ENCODE data around the gene ZBTB3.
"Not testable (repeated sequence)": the region's sequence is repeated elsewhere in the genome, so short reads cannot be mapped to it uniquely, and the experiment has no call there.

ZBTB3 gene

DNA sequence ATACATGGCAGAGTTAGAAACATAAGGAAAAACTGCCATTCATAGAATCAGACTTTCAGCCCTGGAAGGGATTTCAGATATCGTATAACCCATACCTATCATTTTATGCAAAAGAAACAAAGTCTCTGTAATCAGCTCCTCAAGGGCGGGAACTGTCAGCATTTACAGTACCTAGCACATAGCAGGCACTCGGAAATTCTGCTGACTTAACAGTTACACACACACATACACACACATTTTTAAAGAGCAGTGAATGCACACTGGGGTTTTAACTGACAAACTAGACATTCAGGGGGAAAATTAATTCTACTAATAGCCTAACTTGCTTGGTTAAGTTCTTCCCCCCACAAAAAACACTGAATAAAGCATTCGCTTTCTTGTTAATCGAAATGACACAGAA is 37.8 kb downstream of the ZBTB3 start:
- no peak for DNase-seq (ENCODE audit: low read depth)

DNA sequence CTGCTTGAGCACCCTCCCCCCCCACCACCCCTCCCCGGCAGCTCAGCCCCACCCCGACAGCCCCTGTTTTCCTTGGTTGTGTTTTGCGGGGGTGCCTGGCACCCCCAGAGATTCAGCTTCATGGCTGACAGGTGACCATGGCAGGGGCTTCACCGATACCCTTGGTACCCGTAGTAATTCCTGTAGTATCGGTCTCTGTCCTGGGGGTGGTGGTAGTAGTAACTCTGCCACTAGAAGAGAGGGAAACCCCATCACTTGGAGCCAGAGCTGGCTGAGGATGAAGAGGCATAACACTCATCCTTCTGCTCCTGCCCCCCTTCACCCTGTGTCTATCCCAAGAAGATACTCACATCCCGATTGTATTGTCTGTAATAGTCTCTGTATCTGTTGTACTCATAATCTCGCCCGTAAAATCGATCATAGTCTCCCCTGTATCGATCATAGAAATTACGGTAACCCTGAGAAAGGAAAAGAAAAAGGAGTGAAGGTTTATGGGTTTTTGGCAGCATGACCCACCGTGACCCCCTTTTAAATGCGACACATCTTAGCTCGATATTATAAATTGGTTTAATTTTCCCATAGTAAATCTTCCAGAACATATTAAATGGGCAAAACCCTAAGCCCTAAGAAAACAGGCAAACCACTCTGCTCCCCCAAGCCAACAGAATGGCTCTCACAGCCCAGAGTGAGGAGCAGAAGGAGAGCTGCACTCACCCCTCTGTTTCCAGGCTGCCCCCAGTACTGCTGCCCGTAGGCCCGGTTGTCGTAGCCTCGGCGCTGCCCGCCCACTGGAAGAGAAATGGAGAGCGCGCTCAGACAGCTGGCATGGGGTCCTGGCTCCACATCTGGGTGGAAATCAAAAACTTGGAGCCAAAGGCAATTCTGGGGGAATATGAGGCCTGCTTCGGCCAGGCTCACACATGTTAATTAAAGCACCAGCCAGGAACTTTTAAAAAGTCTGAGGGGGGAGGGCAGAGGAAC is 38.5 kb downstream of the ZBTB3 start:
- DNase-seq (ENCODE audit: low read depth), result no peak

DNA sequence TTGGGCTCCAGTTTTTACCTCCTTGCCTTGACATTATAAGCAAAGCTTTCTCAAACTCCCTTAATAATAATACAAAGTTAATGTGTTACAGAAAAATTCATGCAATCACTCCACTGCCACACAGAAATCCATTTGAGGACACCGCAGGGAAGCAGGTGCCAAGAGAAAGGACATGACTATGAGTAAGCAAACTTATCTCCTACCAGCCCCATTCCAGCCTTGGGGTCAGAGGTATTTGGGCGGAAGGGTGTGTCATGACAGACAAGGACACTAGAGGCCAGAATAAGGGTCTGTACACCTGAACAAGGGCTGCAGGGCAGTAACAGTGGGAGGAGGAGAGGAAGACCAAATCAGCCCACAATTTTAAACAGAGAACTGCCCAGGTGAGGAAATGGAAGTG is 40.6 kb downstream of the ZBTB3 start:
- no peak for DNase-seq (ENCODE audit: low read depth)

DNA sequence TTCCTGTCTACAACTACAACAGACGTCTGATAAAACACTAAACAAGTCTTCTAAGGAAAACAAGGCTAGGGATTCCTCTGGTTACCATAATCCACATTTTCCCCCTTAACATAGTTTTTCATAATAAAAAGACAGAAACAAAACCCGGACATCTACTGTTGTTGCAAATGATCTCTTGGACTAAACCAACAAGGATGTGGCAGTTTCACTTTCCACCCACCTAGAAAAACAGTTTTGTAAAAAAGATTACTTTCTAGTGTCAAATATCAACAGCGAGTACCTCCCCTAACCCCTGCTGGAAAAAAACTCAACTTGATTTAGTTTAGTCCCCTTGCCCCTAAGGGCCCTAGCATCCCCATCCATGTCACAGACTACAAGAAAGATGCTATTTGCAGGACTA is 41.1 kb downstream of the ZBTB3 start:
- no peak for DNase-seq (ENCODE audit: low read depth)

DNA sequence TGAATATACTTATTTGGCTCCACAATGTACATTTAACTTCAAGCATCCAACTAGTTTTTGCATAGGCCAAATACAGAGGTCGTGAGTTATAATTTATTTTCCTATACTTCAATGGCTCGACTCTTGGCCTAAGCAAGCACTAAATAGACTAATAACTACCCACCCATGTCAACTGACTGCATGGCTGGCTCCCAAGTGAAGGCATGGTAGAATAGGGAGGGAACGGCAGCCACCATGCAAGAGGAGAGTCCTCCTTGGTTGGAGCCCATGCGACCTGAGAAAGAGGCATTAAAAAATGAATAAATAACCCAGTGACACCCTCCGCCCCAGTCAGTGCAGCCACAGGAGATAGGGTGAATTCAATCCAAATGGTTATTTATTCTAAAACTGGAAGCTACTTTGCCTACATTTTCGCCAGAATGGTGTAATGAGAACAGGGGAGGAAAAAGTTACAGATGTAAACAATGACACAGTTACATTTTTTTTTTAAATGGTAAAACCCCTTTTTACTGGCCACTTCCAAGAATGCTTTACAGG is 41.6 kb downstream of the ZBTB3 start:
- no peak for DNase-seq (ENCODE audit: low read depth)

DNA sequence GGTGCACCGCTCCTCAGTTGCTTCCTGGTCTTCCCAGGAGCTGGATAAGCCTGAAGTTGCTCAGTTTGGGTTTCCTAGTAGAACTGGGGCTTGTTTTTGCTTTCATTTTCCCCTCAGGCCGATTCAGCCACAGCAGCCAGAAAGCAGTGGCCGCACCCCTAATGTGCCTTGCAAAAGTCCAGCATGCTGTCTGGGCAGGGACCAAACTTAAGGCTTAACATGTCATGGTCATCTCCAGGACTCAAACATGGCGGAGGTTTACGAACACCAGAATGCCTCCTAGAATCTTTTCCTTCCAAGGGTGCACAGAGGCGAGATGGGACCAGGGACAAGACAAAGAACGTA is 44.0 kb downstream of the ZBTB3 start:
- DNase-seq (ENCODE audit: low read depth), result no peak

DNA sequence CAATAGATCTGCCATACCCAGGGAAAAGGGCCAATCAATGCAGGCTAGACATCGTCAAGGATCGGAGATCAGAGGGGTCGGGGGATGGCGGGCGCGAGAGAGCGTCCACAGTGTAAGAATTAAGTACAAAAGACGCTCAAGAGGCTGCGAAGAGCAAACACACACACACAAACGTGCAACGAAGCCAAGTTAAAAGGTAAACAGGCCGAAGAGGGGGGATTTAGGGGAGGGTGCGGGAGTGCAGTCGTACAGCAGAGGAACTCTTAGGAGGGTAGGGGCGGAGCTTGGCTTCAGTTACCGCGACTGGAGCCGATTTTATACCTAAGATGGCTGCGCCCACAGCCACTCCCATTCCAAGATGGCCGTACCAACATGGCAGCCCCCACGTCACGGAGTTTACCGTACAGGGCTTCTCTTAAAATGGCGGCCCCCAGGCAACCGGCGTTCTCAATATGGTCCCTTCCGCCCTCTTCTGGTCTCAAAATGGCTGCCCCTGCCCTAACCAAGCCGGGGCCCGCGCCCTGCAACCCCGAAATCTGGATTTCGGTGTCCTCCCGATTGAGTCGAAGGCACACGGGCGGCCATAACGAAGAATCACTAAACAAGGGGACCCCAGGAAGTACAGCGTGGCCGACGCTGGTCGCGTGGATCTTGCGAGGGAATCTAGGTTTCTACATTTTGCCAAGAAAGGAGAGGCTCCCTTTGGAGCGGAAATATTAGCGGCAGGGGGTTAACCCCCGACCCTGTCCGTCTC is 44.5 kb downstream of the ZBTB3 start:
- DNase-seq (ENCODE audit: low read depth), result peak; percentile 94

DNA sequence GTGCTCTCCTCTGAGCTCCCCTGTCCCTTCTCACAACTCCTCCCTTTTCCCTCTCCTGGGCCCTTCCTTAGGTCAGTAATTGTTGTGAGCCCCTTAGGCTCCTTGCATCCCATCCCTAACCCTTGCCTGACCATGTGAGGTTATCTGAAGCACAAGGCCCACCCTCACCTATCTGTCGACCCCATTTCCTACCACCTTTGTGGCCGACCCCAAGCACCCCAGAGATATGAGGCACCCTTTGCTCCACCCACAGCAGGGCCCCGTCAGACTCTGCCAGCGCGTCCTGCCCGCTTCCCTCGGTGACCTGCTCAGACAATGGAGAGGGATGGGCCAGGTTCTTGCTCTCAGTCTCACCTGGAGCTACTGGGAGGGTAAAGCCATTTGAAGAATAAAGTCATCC is 45.2 kb downstream of the ZBTB3 start:
- DNase-seq (ENCODE audit: low read depth), result no peak

DNA sequence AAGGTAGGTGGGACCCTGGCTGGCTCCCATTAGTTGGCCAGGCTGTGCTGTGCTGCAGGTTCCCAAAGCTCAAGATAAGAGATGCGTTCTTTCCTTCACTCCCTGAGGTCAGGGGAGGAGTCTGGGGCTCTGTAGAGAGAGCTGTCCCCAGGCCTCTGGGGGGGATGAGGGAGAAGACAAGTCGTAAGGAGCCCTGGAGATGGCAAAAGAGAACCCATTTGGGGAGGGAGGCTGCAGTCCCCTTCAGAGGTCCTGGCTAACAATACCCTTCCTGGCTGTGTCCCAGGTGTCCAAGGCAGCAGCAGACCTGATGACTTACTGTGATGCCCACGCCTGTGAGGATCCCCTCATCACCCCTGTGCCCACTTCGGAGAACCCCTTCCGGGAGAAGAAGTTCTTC is 45.6 kb downstream of the ZBTB3 start:
- DNase-seq (ENCODE audit: low read depth), result no peak

DNA sequence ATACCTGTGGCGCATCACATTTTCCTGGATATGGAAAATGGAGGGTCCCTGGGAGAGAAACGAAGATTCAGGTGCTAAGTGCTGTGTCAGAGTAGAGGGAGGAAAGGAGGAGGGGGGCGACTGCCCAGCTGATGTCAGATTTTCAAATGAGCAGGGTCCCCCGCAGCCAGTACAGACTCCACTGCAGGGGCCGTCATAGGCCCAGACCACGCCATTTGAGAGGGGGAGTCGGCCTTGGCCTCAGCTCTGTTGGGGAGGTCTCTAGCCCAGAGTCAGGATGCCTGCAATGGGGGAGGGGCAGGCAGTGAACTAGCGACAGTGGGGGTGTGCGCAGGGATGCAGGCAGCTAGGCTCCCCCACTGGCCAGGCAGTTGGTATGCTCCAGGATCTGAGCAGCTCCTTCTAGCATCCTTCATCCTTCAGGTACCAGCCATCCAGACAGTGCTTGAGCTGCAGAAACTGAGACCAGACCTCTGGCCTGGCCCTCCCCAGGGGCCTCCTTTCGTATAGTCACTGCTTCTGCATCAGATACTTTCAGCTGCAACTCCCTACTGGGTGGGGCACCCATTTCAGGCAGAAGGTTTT is 46.6 kb downstream of the ZBTB3 start, which contains the start of the genes BSCL2 and GNG3:
Gene BSCL2 (minus strand): TSS at position 148 of the 585 bp plus-strand sequence. CDS start 229 bp downstream, outside the sequence.
Gene GNG3 (plus strand): TSS at position 400 of the 585 bp plus-strand sequence. CDS start 620 bp downstream, outside the sequence.
- DNase-seq (ENCODE audit: low read depth), result no peak

DNA sequence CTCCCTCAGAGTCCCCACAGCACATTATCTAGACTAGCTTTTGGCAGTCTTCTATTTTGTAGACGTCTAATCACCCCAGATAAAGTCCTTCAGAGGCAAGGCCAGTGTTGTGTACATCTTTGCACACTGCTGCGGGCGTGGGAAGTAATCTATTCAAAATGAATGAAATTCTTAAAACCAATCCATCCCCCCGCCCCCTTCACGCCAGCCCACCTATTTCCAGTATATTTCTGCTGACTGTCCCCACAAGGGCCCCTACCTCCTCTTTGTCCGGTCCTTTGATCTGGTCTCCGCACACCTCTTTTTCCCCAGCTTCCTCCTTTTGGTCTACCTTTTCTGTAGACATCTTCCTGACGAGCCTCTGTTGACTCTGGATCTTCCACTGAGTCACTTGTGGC is 47.1 kb downstream of the ZBTB3 start:
- DNase-seq (ENCODE audit: low read depth), result no peak

DNA sequence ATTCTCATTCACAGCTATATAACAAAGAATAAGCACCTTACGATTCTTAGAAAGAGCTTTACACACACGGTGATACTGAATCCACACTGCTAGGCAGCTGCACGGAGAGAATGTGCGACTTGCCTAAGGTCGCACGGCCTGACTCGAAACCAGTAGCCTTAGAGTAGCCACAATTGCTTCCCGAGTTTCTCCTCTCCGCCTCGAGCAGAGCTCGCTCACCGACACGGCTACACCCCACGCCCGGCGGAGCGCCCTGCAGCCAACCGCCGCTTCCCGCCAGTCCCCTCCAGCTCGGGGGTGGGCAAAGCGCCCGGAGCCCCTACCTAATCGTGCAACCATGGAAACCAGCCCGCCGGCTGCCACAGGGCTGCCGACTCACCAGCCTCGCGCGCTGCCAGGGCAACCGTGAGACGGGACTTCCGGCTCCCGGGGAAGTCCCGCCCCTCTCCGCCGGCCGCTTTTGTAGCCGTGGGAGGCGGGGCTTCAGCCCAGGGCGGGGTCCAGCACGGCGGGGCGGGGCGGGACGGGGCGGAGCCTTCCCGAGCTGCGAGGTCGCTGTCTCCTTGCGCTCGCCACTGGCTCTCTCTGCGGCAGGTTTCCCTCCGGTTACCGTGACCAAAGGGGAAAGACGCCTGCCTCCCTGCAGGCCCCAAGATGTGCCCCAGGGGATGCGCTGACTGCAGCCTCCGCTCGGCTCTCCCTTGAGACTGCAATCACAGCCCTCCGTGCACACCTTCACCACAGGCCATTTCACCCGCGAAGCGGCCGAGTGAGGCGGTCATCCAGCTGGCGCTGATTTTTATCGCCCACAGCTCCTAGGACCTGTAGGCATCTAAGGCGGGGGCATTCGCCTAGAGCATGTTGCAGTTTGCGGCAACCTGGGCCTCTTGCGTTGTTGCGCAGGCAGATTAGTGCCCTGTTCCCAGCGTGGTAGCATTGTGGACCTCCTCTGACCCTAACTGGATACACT is 47.8 kb downstream of the ZBTB3 start:
- peak; percentile 91 for DNase-seq (ENCODE audit: low read depth)

DNA sequence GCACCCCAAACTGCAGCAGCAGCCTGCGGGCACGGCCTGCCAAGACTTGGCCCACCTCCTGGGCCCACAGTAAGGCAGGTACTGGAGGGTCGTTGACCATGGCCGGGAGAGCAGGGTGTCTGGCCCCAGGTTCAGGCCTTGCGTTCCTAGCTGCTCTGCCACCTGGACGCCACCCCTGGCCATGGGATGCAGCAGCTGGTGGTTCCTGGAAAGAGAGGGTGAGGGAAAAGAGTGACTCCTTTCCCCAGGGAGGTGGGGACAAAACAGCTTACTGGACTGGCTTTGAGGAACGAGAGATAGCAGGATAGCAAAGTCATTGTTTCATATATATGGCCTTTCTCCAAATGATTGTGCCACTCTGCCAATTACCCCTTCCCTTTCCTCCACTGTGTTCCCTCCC is 48.5 kb downstream of the ZBTB3 start:
- DNase-seq (ENCODE audit: low read depth), result no peak

DNA sequence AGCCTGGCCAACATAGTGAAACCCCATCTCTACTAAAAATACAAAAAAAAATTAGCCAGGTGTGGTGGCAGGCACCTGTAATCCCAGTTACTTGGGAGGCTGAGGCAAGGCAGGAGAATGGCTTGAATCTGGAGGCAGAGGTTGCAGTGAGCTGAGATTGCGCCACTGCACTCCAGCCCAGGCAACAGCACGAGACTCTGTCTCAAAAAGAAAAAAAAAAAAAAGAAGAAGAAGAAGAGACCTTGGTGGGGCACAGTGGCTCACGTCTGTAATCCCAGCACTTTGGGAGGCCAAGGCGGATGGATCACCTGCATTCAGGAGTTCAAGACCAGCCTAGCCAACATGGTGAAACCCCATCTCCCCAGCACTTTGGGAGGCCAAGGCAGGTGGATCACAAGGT is 50.0 kb downstream of the ZBTB3 start:
- DNase-seq (ENCODE audit: low read depth), result not testable (repeated sequence)

DNA sequence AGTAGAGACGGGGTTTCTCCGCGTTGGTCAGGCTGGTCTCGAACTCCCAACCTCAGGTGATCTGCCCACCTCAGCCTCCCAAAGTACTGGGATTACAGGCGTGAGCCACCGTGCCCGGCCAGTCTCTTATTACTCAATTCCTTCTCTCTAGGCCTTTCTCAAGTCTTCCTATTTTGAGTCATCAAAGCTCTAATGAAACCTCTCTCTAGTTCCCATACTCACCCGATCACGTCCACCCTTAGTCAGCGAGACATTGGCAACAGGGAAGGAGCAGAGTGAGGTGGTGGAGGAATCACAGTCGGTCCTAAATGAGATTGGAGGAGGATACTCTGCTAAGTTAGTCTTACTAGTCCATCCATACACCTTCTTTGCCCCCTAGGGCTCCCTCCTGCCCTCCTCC is 51.7 kb downstream of the ZBTB3 start:
- no peak for DNase-seq (ENCODE audit: low read depth)
